ENCODE data around the gene CPNE6. TPM values are rescaled to one million over a fixed set of nuclear protein-coding genes. Genes with fewer than 3 reads are reported as not detected.

CPNE6 gene
- polyA plus RNA-seq, 1 of the 3 experiments (the other 2 are of a cell fraction), result not detected

DNA sequence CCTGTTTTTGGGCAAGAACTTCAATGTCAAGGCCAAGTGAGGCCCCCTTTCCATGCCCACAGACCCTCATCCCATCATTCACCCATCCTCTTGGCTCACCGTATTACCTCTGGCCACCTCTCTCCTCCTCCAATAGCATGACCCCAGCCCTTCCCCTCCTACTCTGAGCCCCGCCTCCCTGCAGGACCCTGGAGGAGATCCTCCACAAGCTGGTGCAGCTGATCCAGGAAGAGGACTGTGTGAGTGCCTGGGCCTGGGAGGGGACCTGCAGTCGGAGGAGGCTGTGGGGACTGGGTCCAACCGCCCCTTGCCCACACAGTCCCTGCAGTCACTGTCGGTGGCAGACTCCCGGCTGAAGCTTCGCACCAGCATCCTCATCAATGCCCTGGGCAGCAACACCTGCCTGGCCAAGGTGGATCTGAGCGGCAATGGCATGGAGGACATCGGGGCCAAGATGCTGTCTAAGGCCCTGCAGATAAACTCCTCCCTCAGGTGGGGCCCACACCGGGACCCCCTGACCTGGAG lies 12.3 kb upstream of the CPNE6 start:
- no peak overlapping the region for H3K9ac ChIP-seq
- no peaks in the 10 kb centered on the region for H3K79me2 ChIP-seq (ENCODE audit: insufficient read depth)
- no peak overlapping the region for H3K4me2 ChIP-seq
- no peaks in the 10 kb centered on the region for H3F3A ChIP-seq (replicated peaks; ENCODE audit: insufficient read depth)
- H3K36me3 ChIP-seq (replicated peaks in 1 of 2; ENCODE audit: control insufficient read depth in 1 of 2, insufficient read depth in 2 of 2, low read length in 1 of 2), result no peaks in the 10 kb centered on the region
- DNase-seq, result peak; percentile 29
- H4K20me1 ChIP-seq (ENCODE audit: insufficient read depth), result no peaks in the 10 kb centered on the region
- no peaks in the 10 kb centered on the region for H3K9me3 ChIP-seq
- no peaks in the 10 kb centered on the region for H3K9me2 ChIP-seq
- H3K27ac ChIP-seq (ENCODE audit: low read depth in 2 of 2, low read length in 1 of 2), result no peak overlapping the region
- CTCF ChIA-PET, result interaction anchor here (0.6 to 42.8 kb wide), 16 partner anchors 13 to 470 kb away, joined by 3 to 1159 read pairs (median 8); partner anchors contain the start of genes CPNE6, DCAF11, FITM1 and IPO4
- POLR2A ChIA-PET, result interaction anchor here (0.5 to 2.4 kb wide), 6 partner anchors 22 to 55 kb away, joined by 4 to 44 read pairs (median 6); partner anchors contain the start of gene PCK2
- no peaks in the 10 kb centered on the region for H3K27me3 ChIP-seq (ENCODE audit: insufficient read depth)
- 85% methylated on average over 6 of the region's 10 CpGs for WGBS (ENCODE audit: low lambda C conversion rate)
- H3K4me1 ChIP-seq (ENCODE audit: control insufficient read depth in 1 of 2, insufficient read depth in 2 of 2, low read depth in 1 of 2, low read length in 1 of 2), result peaks cover 0 to 3% of the 10 kb centered on the region in 2 experiments; a peak in 1 of 4 replicates
- TF ChIP-seq MXI1 (IDR thresholded peaks at IDR 0.05; ENCODE audit: low read depth, low read length) (no peak), RCOR1 (IDR thresholded peaks at IDR 0.05; ENCODE audit: low read length) (no peak), TEAD4 (IDR thresholded peaks at IDR 0.05; ENCODE audit: borderline replicate concordance, insufficient read depth) (no peak), SMC3 (IDR thresholded peaks at IDR 0.05; ENCODE audit: low read depth, low read length) (no peak), ELF1 (IDR thresholded peaks at IDR 0.05) (no peak), TCF12 (IDR thresholded peaks at IDR 0.05) (no peak), YY1 (IDR thresholded peaks at IDR 0.05; ENCODE audit: low read depth) (no peak), SIN3A (IDR thresholded peaks at IDR 0.05; ENCODE audit: borderline replicate concordance, low read depth, low read length) (no peak)
- TF ChIP-seq, protein P1, sequence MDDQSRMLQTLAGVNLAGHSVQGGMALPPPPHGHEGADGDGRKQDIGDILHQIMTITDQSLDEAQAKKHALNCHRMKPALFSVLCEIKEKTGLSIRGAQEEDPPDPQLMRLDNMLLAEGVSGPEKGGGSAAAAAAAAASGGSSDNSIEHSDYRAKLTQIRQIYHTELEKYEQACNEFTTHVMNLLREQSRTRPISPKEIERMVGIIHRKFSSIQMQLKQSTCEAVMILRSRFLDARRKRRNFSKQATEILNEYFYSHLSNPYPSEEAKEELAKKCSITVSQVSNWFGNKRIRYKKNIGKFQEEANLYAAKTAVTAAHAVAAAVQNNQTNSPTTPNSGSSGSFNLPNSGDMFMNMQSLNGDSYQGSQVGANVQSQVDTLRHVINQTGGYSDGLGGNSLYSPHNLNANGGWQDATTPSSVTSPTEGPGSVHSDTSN (IDR thresholded peaks at IDR 0.05), result no peak
- TF ChIP-seq, protein P2, sequence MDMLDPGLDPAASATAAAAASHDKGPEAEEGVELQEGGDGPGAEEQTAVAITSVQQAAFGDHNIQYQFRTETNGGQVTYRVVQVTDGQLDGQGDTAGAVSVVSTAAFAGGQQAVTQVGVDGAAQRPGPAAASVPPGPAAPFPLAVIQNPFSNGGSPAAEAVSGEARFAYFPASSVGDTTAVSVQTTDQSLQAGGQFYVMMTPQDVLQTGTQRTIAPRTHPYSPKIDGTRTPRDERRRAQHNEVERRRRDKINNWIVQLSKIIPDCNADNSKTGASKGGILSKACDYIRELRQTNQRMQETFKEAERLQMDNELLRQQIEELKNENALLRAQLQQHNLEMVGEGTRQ (IDR thresholded peaks at IDR 0.05; ENCODE audit: borderline replicate concordance, low read depth, low read length), result no peak
- no peak overlapping the region for H3K4me3 ChIP-seq (ENCODE audit: low read depth in 2 of 2, low read length in 1 of 2)
- H2AFZ ChIP-seq (ENCODE audit: low read depth), result no peak overlapping the region

DNA sequence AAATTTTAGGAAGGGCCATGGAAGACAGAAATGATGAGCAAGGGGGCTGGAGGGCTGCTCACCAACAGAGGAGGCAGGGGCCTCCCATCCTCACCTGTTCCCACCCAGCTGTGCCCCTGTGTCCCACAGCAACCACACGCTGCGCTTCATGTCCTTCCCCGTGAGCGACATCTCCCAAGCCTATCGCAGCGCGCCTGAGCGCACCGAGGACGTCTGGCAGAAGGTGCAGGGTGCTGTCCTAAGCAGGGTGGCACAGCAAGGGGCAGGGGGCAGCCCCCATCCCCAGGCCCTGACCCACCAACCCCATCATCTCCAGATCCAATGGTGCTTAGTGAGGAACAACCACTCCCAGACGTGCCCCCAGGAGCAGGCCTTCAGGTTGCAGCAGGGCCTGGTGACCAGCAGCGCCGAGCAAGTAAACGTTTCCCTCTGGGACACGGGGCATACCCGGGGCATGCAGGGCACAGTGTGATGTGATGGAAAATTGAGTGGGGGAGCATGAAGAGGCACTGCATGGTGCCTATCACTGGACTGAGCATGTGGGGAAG lies 11.4 kb upstream of the CPNE6 start:
- Histone ChIP-seq H3K79me2 (ENCODE audit: insufficient read depth) (no peaks in the 10 kb centered on the region), H3K4me1 (ENCODE audit: control insufficient read depth in 1 of 2, insufficient read depth in 2 of 2, low read depth in 1 of 2, low read length in 1 of 2) (peaks cover 0 to 3% of the 10 kb centered on the region in 2 experiments; a peak in 1 of 4 replicates), H3F3A (replicated peaks; ENCODE audit: insufficient read depth) (no peaks in the 10 kb centered on the region), H3K9me3 (no peaks in the 10 kb centered on the region), H3K27me3 (ENCODE audit: insufficient read depth) (no peaks in the 10 kb centered on the region), H3K36me3 (replicated peaks in 1 of 2; ENCODE audit: control insufficient read depth in 1 of 2, insufficient read depth in 2 of 2, low read length in 1 of 2) (no peaks in the 10 kb centered on the region), H3K9ac (no peak overlapping the region), H3K4me3 (ENCODE audit: low read depth in 2 of 2, low read length in 1 of 2) (no peak overlapping the region), H4K20me1 (ENCODE audit: insufficient read depth) (no peaks in the 10 kb centered on the region), H3K27ac (ENCODE audit: low read depth in 2 of 2, low read length in 1 of 2) (no peak overlapping the region), H3K4me2 (no peak overlapping the region), H2AFZ (ENCODE audit: low read depth) (no peak overlapping the region), H3K9me2 (no peaks in the 10 kb centered on the region)
- ChIA-PET CTCF (interaction anchor here (8.3 to 42.8 kb wide), 2 partner anchors 16 to 40 kb away, joined by 284 to 1159 read pairs; partner anchors contain the start of genes CPNE6 and PCK2), POLR2A (no interaction called here)
- TF ChIP-seq TCF12 (IDR thresholded peaks at IDR 0.05) (no peak), JUND (IDR thresholded peaks at IDR 0.05) (no peak), FOSL2 (IDR thresholded peaks at IDR 0.05; ENCODE audit: borderline replicate concordance, low read depth) (no peak), EZH2phosphoT487 (IDR thresholded peaks at IDR 0.05; ENCODE audit: borderline replicate concordance, low read depth) (no peak), RXRA (IDR thresholded peaks at IDR 0.05; ENCODE audit: borderline replicate concordance, low read depth) (no peak), CHD2 (IDR thresholded peaks at IDR 0.05; ENCODE audit: low read length, partially characterized antibody) (no peak), ELF1 (IDR thresholded peaks at IDR 0.05) (no peak), EP300 (IDR thresholded peaks at IDR 0.05; ENCODE audit: borderline replicate concordance in 1 of 2, low read depth in 1 of 2, low read length in 1 of 2) (no peak), SMC3 (IDR thresholded peaks at IDR 0.05; ENCODE audit: low read depth, low read length) (no peak), MEF2A (IDR thresholded peaks at IDR 0.05; ENCODE audit: borderline replicate concordance, low read depth) (no peak), YY1 (IDR thresholded peaks at IDR 0.05; ENCODE audit: low read depth) (no peak), SIN3A (IDR thresholded peaks at IDR 0.05; ENCODE audit: borderline replicate concordance, low read depth, low read length) (no peak)
- TF ChIP-seq, protein P3, sequence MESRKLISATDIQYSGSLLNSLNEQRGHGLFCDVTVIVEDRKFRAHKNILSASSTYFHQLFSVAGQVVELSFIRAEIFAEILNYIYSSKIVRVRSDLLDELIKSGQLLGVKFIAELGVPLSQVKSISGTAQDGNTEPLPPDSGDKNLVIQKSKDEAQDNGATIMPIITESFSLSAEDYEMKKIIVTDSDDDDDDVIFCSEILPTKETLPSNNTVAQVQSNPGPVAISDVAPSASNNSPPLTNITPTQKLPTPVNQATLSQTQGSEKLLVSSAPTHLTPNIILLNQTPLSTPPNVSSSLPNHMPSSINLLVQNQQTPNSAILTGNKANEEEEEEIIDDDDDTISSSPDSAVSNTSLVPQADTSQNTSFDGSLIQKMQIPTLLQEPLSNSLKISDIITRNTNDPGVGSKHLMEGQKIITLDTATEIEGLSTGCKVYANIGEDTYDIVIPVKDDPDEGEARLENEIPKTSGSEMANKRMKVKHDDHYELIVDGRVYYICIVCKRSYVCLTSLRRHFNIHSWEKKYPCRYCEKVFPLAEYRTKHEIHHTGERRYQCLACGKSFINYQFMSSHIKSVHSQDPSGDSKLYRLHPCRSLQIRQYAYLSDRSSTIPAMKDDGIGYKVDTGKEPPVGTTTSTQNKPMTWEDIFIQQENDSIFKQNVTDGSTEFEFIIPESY (IDR thresholded peaks at IDR 0.05; ENCODE audit: borderline replicate concordance, low read depth), result no peak
- TF ChIP-seq, protein P4, sequence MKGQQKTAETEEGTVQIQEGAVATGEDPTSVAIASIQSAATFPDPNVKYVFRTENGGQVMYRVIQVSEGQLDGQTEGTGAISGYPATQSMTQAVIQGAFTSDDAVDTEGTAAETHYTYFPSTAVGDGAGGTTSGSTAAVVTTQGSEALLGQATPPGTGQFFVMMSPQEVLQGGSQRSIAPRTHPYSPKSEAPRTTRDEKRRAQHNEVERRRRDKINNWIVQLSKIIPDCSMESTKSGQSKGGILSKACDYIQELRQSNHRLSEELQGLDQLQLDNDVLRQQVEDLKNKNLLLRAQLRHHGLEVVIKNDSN (IDR thresholded peaks at IDR 0.05; ENCODE audit: borderline replicate concordance, low read depth), result no peak
- peak; percentile 5 for DNase-seq
- 66% methylated on average over 7 of the region's 16 CpGs for WGBS (ENCODE audit: low lambda C conversion rate)

Measured in SK-N-SH (cell line).